Posterior cingulate gyrus (tissue), 11 donors: ENCODE data around the gene POLR2A.
A peak's percentile ranks its signal among the peaks of the same experiment; 100 is the strongest.

Source experiments
- DNase-seq, 10 donors: peaks; one replicate each; pipeline versions ENCODE4 v3.0.0 to v3.0.0-alpha.2; 2020 to 2021; ENCODE audit warnings: mixed read lengths in 3 of 10
- intact Hi-C: fragments of 100-400 bp; cut with DNase I; formaldehyde crosslinking; loops from one replicate; pipeline ENCODE4 v1.15.1; 2023

The POLR2A gene

DNA sequence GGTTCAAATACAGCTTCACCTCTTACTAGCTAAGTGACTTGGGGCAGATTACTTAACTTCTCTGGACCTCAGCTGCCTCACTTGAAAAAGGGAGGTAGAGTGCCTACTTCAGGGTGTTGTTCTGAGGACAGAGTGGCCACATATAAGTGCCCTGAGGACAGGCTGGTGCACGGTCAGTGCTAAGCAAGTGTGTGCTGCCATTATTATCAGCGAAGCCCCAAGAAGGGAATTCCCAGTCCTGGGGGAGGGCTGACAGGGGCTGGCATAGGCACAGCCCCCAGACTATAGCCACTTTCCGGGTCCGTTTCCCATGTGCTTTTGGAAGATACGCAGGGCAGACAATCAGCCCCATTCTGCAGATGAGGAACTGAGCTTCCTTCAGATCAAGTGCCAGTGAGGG, 7.2 kb upstream of the POLR2A start:
- DNase-seq = peak in 1 of 10 donors; percentile 15
- intact Hi-C loops = loop anchor here (1.0 kb wide), 1 partner anchor 9 kb away; no protein-coding TSS in a partner anchor

GRCh38 chr17:7477392-7478275, 6.5 kb upstream of the POLR2A start:
- peak in 6 of 10 donors; percentile 23 to 85 (median 38) for DNase-seq
- intact Hi-C loops = no loop called here

- peak; percentile 45 to 91 (median 60) for DNase-seq
- intact Hi-C loops = no loop called here
Measured at GRCh38 chr17:7478276-7479212, 5.6 kb upstream of the POLR2A start.

DNA sequence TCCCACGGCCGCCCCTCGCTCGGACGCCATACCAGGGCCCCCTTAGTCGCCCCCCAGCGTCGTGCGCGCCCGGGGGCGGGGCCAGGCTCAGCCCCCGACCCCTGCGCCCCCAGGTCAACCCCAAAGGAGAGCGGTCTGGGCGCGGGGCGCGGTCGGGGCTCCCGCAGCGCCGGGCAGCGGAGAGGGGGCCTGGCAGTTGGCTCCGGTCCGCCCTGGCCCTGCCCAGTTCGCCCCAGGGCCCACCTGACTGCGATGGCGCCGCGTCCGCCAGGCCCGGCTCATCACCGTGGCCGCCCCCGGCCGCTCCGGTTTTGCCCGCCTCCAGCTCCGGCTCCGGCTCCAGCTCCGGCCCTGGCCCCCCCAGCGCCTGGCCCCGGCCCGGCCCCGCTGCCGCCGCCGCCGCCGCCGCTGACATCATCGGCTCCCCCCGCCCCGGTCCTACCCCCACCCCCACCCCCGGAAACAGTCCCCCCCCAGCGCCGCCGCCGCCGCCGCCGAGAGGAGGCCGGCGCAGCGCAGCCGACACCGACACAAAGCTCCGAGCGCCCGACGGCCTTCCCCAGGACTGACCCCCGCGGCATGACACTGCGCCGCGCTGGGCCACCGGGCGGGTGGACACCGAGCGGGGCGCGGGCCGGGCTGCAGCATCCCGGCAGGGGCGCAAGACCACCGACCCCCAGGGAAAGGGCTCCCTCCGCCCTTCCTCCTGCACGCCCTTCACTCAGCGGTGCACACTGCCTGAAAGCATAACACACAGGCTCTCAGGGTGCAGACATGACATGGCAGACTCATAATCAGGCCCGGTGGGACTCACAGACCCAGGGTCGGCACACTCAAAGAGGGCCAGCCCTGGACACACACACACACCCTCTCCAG, 4.7 kb upstream of the POLR2A start, which contains the start of gene ZBTB4:
ZBTB4 (minus strand) TSS at position 419 of the 876 bp plus-strand sequence. CDS start 12,830 bp downstream, outside the sequence.
- intact Hi-C loops = loop anchor here (10.0 kb wide), 1 partner anchor 125 kb away; the partner anchor contains the start of genes KCTD11 and TMEM95
- DNase-seq = peak; percentile 37 to 93 (median 57)

- DNase-seq = peak in 1 of 10 donors; percentile 64
- intact Hi-C loops = loop anchor here (10.0 kb wide), 1 partner anchor 125 kb away; the partner anchor contains the start of genes KCTD11 and TMEM95
Measured at GRCh38 chr17:7480089-7480384, 4.1 kb upstream of the POLR2A start.

GRCh38 chr17:7481275-7481674, 2.9 kb upstream of the POLR2A start, which contains the start of gene SLC35G6:
Gene SLC35G6 (plus strand): TSS chr17:7481446. CDS start chr17:7481517, 71 bp downstream.
- DNase-seq = peak in 1 of 10 donors; percentile 24
- intact Hi-C loops = loop anchor here (10.0 kb wide), 1 partner anchor 126 kb away; the partner anchor contains the start of genes KCTD11 and TMEM95

DNA sequence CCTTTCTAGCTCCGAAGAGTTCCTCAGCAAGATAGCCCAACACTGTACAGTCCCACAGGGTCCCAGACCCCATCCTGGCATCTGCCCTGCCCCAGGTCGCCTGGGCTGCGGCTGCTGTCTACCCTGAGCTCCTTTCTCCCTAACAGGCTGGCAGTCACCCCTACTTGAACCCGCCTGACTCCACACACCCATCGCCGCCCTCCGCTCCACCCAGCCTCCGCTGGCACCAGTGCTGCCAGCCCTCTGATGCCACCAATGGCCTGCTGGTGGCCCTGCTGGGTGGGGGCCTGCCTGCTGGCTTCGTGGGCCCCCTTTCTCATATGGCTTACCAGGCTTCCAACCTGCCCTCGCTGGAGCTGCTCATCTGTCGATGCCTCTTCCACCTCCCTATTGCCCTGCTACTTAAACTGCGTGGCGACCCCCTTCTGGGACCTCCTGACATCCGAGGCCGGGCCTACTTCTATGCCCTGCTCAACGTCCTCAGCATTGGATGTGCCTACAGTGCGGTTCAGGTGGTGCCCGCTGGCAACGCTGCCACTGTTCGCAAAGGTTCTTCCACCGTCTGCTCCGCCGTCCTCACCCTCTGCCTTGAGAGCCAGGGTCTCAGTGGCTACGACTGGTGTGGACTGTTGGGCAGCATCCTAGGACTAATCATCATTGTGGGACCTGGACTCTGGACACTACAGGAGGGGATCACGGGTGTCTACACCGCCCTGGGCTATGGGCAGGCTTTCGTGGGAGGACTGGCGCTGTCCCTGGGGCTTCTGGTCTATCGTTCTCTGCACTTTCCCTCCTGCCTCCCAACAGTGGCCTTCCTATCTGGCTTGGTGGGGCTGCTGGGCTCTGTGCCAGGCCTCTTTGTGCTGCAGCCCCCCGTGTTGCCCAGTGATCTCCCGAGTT, 2.1 kb upstream of the POLR2A start:
- intact Hi-C loops = loop anchor here (10.0 kb wide), 1 partner anchor 127 kb away; the partner anchor contains the start of genes KCTD11 and TMEM95
- DNase-seq = peak in 1 of 10 donors; percentile 74

GRCh38 chr17:7482742-7483088, 1.5 kb upstream of the POLR2A start:
- intact Hi-C loops = loop anchor here (10.0 kb wide), 1 partner anchor 128 kb away; the partner anchor contains the start of genes KCTD11 and TMEM95
- DNase-seq = peak in 2 of 10 donors; percentile 10 to 71

DNA sequence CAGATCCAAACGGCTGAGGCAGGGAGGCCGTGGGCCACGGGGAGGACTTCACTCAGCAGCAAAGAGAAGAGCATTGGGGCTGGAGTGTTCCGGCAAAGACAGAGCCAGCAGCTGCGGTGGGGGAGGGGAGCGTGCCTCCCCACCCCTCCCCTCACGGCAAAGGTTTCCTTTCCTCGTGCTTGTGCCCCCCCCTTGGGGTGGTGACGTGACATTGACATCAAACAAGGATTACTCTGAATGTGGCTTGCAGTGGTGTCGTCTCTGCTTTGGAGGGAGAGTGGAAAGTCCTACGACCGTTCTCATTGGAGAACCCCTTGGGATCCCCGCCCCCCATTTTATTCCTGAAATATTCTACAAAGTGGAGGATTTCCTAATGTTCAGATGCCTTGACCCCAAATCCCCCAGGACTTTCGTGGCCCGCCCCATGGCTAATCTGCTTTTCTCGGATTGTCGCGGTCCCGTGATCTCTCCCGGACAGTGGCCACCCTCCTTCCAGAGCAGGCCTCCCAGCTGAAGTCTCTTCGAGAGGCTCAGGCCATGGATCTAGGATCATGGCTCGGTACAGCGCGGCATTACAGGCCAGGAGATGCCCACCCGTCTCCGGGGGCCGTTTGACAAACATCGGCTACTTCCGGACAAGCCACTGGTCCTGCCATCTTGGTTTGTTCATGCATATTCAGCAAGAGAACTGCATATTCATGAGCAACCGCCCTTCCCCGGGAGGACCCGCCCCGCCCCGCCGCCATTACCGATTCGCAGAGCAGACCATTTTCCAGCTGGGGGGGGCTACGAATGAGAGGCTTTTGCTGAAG, 705 bp upstream of the POLR2A start:
- intact Hi-C loops = loop anchor here (1.0 to 10.0 kb wide), 4 partner anchors 46 to 129 kb away; partner anchors contain the start of genes KCTD11, SENP3, TMEM256 and TMEM95
- DNase-seq = peak; percentile 84 to 99 (median 94)

- intact Hi-C loops = loop anchor here (1.0 to 10.0 kb wide), 4 partner anchors 48 to 130 kb away; partner anchors contain the start of genes KCTD11, SENP3, TMEM256 and TMEM95
- no peak for DNase-seq
Measured at GRCh38 chr17:7484919-7485377, 782 bp downstream of the POLR2A start.

- intact Hi-C loops = loop anchor here (10.0 kb wide), 1 partner anchor 131 kb away; the partner anchor contains the start of genes KCTD11 and TMEM95
- peak in 1 of 10 donors; percentile 4 for DNase-seq
Measured at GRCh38 chr17:7486181-7486580, 2.0 kb downstream of the POLR2A start.

DNA sequence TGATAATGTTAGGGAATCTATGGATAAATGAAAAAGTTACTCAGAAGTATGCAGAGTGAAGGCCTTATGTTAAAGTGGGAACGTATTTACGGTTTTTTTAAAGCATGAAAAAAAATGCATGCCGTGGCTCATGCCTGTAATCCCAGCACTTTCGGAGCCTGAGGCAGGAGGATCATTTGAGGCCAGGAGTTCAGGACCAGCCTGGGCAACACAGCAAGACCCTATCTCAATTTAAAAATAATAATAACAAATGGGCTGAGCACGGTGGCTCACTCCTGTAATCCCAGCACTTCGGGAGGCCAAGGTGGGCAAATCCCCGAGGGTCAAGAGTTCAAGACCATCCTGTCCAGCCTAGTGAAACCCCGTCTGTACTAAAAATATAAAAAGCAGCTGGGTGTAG, 6.0 kb downstream of the POLR2A start:
- peak in 1 of 10 donors; percentile 13 for DNase-seq
- intact Hi-C loops = no loop called here

DNA sequence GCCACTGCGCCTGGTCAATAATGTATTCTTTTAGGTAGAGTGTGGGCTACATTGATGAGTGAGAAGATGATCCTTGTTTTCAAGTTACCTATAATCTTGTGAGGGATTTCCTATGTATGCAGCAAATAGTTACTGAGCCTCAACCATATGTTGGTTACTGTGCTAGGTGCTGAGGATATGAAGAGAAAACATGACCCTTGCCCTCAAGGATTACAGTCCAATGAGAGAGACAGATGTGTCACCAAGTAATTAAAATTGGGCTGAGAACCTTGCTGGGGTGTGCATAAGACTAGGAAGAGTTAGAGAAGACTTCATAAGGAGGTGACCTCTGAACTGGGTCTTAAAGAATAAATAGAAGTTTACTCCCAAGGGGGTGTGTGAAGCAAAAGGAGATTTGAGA, 7.4 kb downstream of the POLR2A start:
- no peak for DNase-seq
- intact Hi-C loops = no loop called here

GRCh38 chr17:7493941-7494340, 9.8 kb downstream of the POLR2A start:
- intact Hi-C loops = no loop called here
- peak in 1 of 10 donors; percentile 5 for DNase-seq

DNA sequence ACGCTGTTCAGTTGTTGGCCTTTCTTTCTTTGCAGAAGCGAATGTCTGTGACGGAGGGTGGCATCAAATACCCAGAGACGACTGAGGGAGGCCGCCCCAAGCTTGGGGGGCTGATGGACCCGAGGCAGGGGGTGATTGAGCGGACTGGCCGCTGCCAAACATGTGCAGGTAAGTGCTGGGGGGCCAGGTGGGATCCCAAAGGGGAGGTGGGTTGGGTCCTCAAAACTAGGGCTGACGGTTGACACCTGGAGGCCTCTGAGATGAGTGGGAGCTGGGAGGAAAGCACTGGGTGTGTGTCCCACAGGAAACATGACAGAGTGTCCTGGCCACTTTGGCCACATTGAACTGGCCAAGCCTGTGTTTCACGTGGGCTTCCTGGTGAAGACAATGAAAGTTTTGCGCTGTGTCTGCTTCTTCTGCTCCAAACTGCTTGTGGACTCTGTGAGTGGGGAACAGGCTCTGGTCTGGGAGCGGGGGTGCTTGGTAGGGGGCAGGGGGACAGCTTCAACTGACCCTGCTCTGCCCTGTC, 11.8 kb downstream of the POLR2A start:
- intact Hi-C loops = no loop called here
- peak in 1 of 10 donors; percentile 75 for DNase-seq

DNA sequence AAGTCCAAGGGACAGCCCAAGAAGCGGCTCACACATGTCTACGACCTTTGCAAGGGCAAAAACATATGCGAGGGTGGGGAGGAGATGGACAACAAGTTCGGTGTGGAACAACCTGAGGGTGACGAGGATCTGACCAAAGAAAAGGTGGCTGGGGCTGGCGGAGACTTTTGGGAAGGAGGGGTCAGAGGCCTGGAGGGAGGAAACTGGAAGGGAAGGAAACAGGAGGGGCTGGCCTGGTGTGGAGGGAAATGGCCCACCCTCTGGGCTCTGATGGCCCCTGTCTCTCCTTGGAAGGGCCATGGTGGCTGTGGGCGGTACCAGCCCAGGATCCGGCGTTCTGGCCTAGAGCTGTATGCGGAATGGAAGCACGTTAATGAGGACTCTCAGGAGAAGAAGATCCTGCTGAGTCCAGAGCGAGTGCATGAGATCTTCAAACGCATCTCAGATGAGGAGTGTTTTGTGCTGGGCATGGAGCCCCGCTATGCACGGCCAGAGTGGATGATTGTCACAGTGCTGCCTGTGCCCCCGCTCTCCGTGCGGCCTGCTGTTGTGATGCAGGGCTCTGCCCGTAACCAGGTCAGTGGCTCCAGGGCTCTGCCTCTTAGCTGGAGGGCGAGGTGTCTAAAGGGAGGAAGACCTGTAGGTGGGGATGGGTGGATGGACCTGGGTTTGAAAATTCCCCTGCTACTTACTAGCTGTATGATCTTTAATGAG, 12.5 kb downstream of the POLR2A start:
- DNase-seq = peak in 1 of 10 donors; percentile 62
- intact Hi-C loops = no loop called here
